Smooth muscle cell (in vitro differentiated cells): Measurements from ENCODE around the gene RSU1. TPM values are rescaled to one million over a fixed set of nuclear protein-coding genes. Genes with fewer than 3 reads are reported as not detected.

Experiments used
- DNase-seq: peaks from one replicate; lab custom pipeline; 2025; ENCODE audit not compliant: unreplicated experiment; lab: John Stamatoyannopoulos, UW
- H2AFZ ChIP-seq: fragments of 200-600 bp; sonication (generic); 2 replicates; pipeline ENCODE4 v1.6.0; 2016; ENCODE audit warnings: antibody characterized with exemption, low read depth, mild to moderate bottlenecking
- H3F3A ChIP-seq: fragments of 200-600 bp; sonication (generic); 2 replicates; pipeline ENCODE4 v1.6.0; 2017; ENCODE audit warnings: antibody characterized with exemption, low read depth
- H3K27ac ChIP-seq: fragments of 200-600 bp; sonication (generic); 2 replicates; pipeline ENCODE4 v1.5.1; 2016; ENCODE audit warnings: low read depth, mild to moderate bottlenecking
- H3K27me3 ChIP-seq: fragments of 200-600 bp; sonication (generic); 2 replicates; pipeline ENCODE4 v1.6.1; 2016; ENCODE audit warnings: low read depth, mild to moderate bottlenecking
- H3K36me3 ChIP-seq: fragments of 200-600 bp; sonication (generic); 2 replicates; pipeline ENCODE4 v1.5.1; 2016; ENCODE audit warnings: low read depth
- H3K4me1 ChIP-seq: fragments of 200-600 bp; sonication (generic); 2 replicates; pipeline ENCODE4 v1.5.1; 2016; ENCODE audit warnings: low read depth
- H3K4me2 ChIP-seq: fragments of 200-600 bp; sonication (generic); 2 replicates; pipeline ENCODE4 v1.6.0; 2016; ENCODE audit warnings: mild to moderate bottlenecking
- H3K4me3 ChIP-seq: fragments of 200-600 bp; sonication (generic); 2 replicates; pipeline ENCODE4 v1.5.1; 2016; ENCODE audit warnings: mild to moderate bottlenecking
- H3K79me2 ChIP-seq: fragments of 200-600 bp; sonication (generic); 2 replicates; pipeline ENCODE4 v1.6.0; 2016; ENCODE audit warnings: low read depth, mild to moderate bottlenecking
- H3K9ac ChIP-seq: fragments of 200-600 bp; sonication (generic); 2 replicates; pipeline ENCODE4 v1.6.0; 2016; ENCODE audit warnings: low read depth
- H3K9me3 ChIP-seq: fragments of 200-600 bp; sonication (generic); replicated peaks from 2 replicates; pipeline ENCODE4 v1.5.1; 2016; ENCODE audit warnings: low read depth
- H4K20me1 ChIP-seq: fragments of 200-600 bp; sonication (generic); 2 replicates; pipeline ENCODE4 v1.6.0; 2016; ENCODE audit warnings: low read depth
- WGBS: methylation state at CpG from one replicate; pipeline ENCODE4 v1.1.7; 2016; ENCODE audit warnings: low lambda C conversion rate; 5-methylcytosine and 5-hydroxymethylcytosine counted together
- polyA plus RNA-seq: library from polyadenylated mRNA; unstranded; fragments of >200 nt; fragmentation: Nextera tagmentation; extraction: Ambion mirVana; gene quantifications from 2 replicates; pipeline ENCODE4 v1.2.1, GENCODE V29; 2016
- total RNA-seq: library from RNA; depleted of rRNA; stranded (reverse); fragments of >200 nt; gene quantifications from 2 replicates; pipeline ENCODE4 v1.2.3, GENCODE V29; 2014
- TF ChIP-seq, protein P1 (sequence below): fragments of 200-600 bp; sonication (generic); IDR thresholded peaks from 2 replicates; pipeline ENCODE4 v1.5.1; 2017; ENCODE audit warnings: borderline replicate concordance, mild to moderate bottlenecking, antibody characterized with exemption; ENCODE audit not compliant: insufficient read depth, poor library complexity, severe bottlenecking

Gene RSU1
- total and polyA plus RNA-seq, 2 experiments from 2014 or later, result 110 to 128 TPM

GRCh38 chr10:16606923-16607322 lies 210.3 kb downstream of the RSU1 start:
- Histone ChIP-seq H3F3A (no peaks in the 10 kb centered on the region), H3K4me2 (no peak overlapping the region), H4K20me1 (peaks cover 91% of the 10 kb centered on the region), H3K9me3 (no peaks in the 10 kb centered on the region), H3K27ac (no peak overlapping the region), H3K79me2 (no peaks in the 10 kb centered on the region), H3K27me3 (no peaks in the 10 kb centered on the region), H3K4me1 (no peaks in the 10 kb centered on the region), H2AFZ (no peak overlapping the region), H3K4me3 (no peak overlapping the region), H3K36me3 (no peaks in the 10 kb centered on the region), H3K9ac (no peak overlapping the region)
- no peak for DNase-seq
- WGBS, result 96% methylated on average over 8 of the region's 8 CpGs
- TF ChIP-seq, protein P1, sequence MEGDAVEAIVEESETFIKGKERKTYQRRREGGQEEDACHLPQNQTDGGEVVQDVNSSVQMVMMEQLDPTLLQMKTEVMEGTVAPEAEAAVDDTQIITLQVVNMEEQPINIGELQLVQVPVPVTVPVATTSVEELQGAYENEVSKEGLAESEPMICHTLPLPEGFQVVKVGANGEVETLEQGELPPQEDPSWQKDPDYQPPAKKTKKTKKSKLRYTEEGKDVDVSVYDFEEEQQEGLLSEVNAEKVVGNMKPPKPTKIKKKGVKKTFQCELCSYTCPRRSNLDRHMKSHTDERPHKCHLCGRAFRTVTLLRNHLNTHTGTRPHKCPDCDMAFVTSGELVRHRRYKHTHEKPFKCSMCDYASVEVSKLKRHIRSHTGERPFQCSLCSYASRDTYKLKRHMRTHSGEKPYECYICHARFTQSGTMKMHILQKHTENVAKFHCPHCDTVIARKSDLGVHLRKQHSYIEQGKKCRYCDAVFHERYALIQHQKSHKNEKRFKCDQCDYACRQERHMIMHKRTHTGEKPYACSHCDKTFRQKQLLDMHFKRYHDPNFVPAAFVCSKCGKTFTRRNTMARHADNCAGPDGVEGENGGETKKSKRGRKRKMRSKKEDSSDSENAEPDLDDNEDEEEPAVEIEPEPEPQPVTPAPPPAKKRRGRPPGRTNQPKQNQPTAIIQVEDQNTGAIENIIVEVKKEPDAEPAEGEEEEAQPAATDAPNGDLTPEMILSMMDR, result no peak

DNA sequence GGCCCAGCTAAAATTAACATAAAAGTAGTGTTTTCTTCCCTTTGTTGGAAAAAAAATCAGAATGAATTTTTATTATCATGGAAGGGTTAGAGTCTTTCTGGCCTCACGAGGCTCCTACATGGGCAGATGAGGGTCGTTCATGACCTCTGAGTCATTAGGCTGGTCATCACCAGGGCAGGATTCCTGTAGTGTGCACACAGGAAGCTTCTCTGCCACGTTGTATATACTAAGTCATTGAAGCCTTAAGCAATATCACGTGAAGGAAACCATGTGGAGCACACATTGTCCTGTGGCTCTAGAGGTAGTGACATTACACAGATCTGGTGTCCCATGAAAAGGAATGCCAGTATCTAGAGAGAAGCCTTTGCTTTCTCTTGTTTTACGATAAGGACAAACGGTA lies 210.8 kb downstream of the RSU1 start:
- H3K9ac ChIP-seq, result no peak overlapping the region
- TF ChIP-seq, protein P1, result no peak
- H3K36me3 ChIP-seq, result no peaks in the 10 kb centered on the region
- H3K79me2 ChIP-seq, result no peaks in the 10 kb centered on the region
- no peak overlapping the region for H3K4me3 ChIP-seq
- no peaks in the 10 kb centered on the region for H3K4me1 ChIP-seq
- H4K20me1 ChIP-seq, result peaks cover 91% of the 10 kb centered on the region
- H3K27me3 ChIP-seq, result no peaks in the 10 kb centered on the region
- no peak overlapping the region for H3K4me2 ChIP-seq
- H3K9me3 ChIP-seq, result no peaks in the 10 kb centered on the region
- WGBS, result 76% methylated on average over 6 of the region's 6 CpGs
- no peak overlapping the region for H2AFZ ChIP-seq
- H3K27ac ChIP-seq, result no peak overlapping the region
- no peaks in the 10 kb centered on the region for H3F3A ChIP-seq
- no peak for DNase-seq

DNA sequence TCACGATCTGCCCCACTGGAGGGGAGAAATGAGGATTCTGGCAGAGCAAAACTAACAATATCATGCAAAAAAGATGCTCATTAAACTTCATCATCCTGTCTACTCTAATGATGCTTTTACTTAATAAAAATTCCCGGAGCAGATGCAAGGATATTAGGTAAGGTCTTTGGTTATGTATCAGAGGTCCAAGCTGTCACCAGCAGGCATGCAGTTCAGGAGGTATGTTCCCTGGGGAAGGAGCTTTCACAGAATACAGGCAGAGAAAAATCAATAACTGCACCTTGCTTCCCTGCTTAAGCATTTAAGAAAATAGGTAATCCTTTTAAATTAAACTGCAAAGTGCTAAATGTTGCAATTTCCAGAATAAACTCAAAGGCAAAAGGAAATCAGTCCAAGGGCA lies 213.9 kb downstream of the RSU1 start:
- TF ChIP-seq, protein P1, result no peak
- no peak overlapping the region for H3K9ac ChIP-seq
- H3K79me2 ChIP-seq, result no peaks in the 10 kb centered on the region
- H3K4me1 ChIP-seq, result no peaks in the 10 kb centered on the region
- no peak for DNase-seq
- H2AFZ ChIP-seq, result no peak overlapping the region
- H3K9me3 ChIP-seq, result no peaks in the 10 kb centered on the region
- no peak overlapping the region for H3K4me2 ChIP-seq
- no peak overlapping the region for H3K27ac ChIP-seq
- H3K27me3 ChIP-seq, result no peaks in the 10 kb centered on the region
- H3F3A ChIP-seq, result no peaks in the 10 kb centered on the region
- WGBS, result 95% methylated on average over 2 of the region's 2 CpGs
- H3K36me3 ChIP-seq, result no peaks in the 10 kb centered on the region
- H4K20me1 ChIP-seq, result peaks cover 93% of the 10 kb centered on the region
- no peak overlapping the region for H3K4me3 ChIP-seq

GRCh38 chr10:16602104-16602775 lies 215.0 kb downstream of the RSU1 start:
- Histone ChIP-seq H3K27me3 (no peaks in the 10 kb centered on the region), H4K20me1 (peaks cover 94% of the 10 kb centered on the region), H3K9ac (no peak overlapping the region), H3K36me3 (no peaks in the 10 kb centered on the region), H3F3A (no peaks in the 10 kb centered on the region), H2AFZ (no peak overlapping the region), H3K4me1 (no peaks in the 10 kb centered on the region), H3K4me3 (no peak overlapping the region), H3K9me3 (no peaks in the 10 kb centered on the region), H3K27ac (no peak overlapping the region), H3K79me2 (no peaks in the 10 kb centered on the region), H3K4me2 (no peak overlapping the region)
- 78% methylated on average over 8 of the region's 8 CpGs for WGBS
- TF ChIP-seq, protein P1, result no peak
- no peak for DNase-seq
